HK-2 (cell line): ENCODE results near the gene PCBP4.
"Not testable (repeated sequence)": the region's sequence is repeated elsewhere in the genome, so short reads cannot be mapped to it uniquely, and the experiment has no call there.

Experiments
- DNase-seq: peaks from one replicate; pipeline ENCODE4 v3.0.0-alpha.2; 2018; ENCODE audit not compliant: unreplicated experiment

PCBP4 gene

DNA sequence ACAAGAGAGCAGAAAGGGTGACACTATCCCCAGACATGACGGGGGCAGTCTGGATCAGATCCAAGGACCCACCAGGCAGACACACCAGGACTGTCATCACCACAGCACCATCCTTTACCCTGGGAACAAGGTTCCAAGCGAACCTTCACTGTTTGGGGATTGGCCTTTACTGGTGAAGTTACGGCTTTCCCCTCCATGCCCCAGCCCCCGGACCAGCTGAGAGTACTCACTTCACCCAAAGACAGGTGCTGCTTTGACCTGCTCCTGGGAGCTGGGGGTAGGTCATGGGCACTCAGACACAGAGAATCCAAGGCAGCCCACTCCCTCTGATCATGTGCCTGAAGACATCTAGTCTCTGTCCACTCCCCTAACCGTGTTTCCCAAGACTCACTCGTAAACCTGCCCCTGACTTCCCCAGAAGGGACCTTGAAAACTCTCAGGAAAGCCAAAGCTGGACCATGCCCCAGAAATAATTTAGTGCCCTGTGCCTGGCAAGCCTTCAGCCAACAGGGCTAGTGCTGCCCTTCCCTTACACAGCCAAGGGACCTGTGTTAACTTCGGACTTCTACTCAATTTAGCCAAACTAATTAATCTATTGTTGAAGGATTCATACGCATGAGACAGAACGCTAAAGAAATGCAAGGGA is 28.4 kb downstream of the PCBP4 start:
- DNase-seq: no peak

DNA sequence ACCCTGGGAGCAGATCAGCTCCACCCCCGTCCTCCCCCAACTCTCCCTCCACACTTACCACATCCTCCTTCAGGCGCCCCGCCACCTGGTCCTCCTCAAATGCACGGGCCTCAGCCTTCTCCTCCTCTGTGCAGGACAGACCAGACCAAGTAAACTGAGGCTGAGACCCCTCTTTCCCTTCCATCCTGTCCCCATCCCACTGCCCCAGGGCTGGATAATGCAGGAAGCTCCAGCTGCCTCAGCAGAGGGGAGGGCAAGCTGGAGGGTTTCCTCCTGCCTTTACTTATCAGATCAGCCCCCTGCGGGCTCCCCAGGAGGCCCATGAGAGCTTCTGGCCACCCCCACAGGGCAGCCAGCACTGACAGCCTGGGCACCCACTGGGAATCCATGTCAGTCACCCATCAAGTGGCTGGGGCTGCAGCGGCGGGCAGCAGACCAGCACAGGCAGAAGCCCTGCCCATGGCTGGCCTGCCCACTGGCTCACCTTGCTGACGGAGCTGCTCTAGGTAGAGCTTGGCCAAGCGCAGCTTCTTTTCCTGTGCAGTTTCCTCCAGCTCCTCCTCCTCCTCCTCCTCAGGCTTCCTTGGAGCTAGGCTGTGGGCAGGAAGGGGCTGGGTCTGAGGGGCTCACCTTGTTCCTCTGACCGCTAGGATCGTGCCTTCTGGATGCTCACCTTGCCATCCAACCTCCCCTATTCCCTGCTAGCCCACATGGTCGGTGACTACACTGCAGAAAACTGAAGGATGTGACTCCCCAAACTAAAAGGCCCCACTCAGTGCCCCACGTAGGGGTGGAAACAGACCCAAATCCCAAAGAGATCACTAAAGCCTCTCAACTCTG is 29.4 kb downstream of the PCBP4 start:
- DNase-seq: no peak

DNA sequence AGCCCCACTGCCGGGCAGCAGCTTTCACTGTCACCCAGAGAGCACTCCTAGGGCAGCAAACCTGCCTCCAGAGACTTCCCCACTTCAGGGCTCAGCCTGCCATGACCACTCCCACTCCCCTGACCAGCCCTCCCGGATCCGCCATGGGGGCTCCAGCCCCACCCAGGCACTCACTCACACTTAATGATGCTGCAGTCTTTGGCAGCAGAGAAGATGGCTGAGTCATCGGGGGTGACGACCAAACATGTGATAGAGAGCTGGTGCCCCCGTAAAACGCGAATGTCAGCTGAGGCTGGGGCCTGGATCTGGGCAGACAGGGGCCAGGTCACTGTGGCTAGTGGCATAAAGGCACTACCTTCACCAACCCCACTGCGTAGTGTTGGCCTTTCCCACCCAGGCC is 30.2 kb downstream of the PCBP4 start:
- no peak for DNase-seq

DNA sequence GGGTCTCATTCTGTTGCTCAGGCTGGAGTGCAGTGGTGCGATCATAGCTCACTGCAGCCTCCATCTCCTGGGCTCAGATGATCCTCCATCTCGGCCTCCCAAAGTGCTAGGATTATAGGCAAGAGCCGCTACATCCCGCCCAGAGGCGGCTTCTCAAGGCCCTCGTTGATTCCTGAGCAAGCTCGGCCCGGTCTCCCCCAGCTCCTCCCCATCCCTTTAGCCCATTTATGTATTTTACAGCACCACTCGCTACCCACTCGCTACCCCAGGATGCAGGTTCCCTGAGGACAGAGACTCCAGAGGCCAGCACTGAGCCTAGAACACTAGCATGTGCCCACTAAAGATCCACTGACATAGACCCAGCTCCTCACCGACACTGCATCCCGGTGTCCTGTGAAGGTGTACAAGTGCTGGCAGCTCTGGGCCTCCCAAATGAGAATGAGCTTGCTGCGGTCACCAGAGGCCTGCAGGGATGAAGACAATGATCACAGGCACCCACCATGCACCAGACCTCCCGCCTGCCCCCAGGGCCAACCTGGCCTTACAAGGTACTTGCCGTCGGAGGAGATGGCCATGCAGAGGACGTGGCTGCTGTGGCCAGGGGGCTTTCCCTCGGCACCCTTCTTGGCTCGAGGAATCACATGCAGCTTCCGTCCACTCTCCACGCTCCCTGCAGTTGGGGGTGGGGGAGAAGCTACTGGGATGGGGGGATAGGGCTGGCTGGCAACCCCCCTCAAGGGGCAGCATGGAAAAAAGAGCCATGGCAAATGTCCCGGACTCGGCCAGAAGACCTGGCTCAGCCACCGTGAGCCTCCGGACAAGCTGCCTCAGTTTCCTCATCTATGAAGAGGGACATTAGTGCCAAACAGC is 31.1 kb downstream of the PCBP4 start:
- DNase-seq: no peak

DNA sequence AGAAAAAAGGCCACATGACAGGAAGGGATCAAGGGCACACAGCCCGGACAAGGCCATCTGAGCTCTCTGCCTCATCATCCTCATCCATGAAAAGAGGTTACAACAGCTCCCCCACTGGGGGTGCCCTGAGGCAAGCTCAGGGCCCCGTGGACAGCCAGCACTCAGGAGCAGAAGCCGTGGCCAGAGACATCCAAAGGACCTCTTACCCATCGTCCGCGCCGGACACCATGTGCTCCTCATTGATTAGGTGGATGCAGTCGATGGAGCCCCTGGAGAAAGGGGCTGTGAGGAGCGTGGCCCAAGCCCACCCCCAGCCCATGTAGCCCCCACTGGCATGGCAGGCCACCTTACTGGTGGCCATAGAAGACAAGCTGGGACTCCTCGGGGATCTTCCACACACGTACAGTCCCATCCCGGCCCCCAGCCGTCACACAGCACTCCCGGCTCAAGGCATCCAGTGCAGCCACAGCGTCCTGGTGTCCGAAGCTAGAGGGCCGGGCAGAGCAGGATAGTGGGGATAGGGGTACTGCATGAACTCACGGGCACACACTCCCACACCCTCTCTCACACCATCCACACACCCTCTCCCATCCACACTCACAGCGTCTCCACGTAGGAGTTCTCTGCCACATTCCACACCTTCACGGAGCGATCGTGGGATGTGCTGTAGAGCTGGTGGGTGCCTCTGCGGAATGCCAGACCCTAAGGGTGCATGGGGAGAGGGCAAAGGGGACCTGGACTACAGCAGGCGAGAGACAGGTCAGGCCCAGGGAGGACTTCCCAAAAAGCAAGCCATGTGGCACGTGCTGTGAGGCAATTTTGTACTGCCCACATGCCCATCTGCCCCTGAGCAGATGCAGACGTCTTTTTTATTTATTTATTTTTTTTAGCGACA is 32.0 kb downstream of the PCBP4 start:
- no peak for DNase-seq

DNA sequence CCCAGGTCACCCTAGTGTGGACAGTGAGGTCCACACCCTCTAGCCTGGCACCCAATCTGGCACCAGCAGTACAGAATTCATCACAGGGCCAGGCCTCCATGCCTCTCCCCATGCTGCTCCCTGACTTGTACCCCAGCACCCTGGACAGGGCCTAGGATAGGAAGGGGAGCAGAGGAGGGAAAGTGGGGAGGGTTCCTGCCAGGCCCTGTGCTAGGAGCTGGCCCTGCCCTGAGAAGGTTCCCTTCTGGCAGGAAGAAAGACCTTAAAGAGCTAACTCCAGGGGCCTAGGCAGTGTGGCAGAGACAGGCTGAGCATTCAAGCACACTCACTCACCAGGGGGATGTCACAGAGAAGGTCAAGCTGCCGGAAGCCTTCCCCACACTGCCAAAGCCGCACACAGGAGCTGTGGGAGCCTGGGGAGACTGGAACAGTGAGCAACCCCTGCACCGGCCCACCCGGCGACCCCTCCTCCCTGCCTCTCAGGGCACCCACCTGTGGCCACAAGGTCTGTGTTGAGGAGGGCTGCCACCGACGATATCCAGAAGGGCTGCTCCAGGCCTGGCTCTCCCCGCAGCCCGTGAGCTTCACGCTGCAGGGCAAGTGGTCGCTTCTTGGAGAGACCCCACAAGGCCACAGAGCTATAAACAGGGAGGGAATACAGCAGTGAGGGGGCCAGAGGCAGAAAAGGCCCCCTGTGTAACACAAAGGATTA is 33.0 kb downstream of the PCBP4 start:
- DNase-seq: no peak

DNA sequence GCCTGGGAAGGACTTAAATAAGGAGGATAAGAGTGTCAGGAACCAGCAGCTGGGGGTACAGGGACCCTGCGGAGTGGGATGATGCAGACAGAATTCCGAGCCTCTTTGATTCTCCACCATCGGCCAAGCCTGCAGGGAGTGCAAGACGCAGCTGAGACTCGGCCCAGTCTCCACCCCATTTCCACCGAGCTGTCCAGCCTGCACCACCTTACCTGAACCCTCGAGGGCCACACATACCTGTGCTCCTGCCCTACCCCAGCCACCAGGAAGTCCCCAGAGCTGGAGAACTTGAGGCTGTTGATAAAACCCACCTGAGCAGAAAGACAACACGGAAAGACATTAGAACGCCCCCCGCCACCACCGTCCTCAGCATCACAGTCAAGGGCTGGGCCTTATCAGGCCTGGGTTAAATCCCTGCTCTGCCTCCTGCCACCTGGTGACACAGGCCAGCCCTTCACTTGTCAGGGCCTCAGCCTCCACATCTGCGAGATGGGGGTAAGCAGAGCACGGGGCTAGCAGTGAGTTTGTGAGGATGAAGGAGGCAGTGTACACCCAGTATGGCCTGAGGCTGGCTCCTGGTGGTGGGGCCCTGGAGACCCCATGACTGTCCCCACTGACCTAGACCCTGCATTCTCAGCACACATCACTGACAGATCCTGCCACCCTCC is 33.6 kb downstream of the PCBP4 start:
- DNase-seq: no peak

DNA sequence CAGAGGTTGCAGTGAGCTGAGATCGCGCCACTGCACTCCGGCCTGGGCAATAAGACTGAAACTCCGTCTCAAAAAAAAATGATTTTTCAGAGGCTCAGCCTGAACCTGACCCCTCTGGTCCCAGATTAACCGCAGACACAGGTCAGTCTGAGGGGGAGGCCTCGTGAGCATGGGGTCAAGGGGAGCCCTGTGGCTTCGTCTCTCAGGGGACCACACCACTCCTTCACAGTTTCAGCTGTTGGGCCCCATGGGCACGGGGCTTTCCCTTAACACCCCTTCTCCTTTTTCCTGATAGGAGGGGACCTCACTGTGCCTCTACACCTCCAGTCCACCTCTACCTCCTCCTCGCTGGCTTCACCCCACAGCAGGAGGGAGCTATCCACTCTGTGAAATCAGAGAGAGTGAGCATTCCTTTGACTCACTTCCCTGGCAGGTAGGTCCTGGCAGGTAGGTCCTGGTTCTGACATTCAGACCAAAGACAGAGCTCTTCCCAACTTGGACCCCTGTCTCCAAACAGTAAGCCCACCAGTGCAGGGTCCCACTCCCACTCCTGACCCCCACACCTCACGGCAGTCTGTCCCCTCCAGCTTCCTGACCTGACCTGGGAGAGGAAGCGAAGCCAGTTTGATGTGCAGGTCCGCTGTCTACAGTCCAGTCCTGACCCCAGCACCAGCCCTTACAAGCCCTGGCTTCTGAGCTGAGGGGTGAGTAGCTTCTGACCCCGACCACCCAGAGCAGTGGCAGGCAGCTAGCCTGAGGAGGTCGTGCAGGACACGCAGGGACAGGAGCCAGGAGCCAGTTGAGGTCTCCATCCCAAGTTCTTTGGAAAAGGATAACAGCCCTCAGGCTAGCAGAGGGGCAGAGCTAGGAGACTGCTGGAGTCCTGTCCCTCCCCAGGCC is 34.5 kb downstream of the PCBP4 start:
- no peak for DNase-seq

DNA sequence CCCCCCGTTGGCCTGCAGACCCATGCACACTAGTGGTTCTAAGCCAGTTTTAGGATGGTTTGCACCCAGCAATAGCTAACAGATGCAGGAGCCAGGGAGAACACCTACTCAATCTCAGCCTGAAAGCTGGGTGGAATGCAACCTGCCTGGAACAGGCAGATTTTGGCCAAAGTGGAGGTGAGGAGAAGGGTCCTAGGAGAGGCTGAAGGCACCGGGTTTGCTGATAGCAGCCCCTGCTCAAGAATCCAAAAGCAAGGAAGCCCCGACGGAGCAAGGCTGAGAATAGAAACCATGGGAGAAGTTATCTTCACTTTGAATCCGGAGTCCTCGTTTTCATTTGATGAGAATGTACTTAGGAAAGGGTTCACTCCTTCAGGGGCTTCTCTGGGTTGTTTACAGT is 35.5 kb downstream of the PCBP4 start:
- DNase-seq: no peak

DNA sequence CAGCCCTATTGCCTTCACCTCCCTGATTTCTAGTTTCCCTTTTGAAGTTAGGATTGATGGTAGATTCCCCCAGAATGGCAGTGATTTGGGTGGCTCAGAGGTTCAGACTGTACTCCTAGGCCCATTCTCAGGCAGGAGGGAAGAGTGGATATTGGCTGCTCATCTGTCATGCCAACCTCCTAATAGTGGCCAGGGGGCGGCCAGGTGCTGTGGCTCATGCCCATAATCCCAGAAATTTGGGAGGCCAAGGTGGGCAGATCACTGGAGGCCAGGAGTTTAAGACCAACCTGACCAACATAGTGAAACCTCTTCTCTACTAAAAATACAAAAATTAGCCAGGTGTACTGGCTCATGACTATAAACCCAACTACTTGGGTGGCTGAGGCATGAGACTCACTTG is 36.8 kb downstream of the PCBP4 start:
- no peak for DNase-seq

DNA sequence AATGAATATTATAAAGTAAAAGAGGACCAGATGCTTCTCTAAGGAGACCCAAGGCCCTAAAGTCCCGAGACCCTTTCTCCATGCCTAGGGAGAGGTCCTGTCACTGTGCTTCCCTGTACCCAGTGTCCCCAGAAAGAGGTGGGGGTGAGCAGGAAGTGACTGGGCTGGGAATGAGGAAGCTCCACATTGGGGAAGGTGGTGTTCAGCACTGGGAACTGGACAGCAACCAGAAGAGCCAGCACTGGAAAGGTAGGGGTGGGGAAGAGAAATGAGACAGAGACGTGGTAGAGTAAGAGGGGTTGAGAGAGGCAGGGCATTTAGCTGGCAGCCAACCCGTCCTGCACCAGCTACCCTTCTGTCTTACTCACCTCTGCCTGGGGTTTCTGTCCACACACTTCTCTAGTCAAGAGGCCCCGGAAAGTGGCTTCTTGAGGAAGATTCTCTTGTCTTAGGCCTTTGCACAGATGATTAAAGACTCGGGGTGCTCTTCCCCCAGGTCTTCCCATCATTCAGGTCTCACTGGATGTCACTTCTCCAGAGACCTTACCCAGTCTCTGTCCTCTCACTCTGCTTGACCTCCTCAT is 37.7 kb downstream of the PCBP4 start:
- no peak for DNase-seq

DNA sequence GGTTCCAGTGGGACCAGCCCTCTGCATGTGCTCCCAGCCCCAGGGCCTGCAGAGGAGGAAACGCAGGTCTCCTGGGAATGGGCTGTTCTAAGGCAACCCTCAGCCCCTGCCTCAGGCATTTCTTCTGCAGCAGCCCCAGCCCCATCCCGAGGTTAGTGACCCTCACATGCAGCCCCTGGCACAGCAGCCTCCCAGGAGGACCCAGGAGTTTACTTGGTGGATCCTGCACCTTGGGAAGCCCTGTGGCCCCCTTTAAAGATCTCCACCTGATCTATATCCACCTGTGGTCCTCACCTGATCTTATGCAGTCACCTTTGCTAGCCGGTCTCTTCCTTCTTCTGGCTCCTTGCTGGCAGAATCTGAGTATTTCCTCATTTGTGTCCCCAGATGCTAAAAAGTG is 38.3 kb downstream of the PCBP4 start:
- DNase-seq: not testable (repeated sequence)

DNA sequence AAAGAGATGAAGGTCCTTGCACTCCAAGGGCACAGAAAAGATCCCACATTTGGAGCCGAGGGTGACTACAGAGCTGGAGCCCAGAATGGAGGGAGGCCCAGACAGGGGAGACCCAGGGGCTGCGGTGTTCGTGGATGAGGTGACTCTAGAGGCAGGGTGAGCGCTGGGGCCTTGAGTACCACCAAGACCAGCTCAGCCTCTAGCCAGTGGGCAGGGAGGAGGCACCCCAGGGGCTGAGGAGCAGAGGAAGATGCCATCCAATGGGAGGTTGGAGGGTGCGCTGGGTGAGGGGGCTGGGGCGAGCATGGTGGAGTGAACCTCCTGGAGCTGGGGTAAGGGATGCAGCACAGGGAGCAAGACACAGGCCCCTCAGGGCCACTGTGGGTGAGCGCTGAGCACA is 38.8 kb downstream of the PCBP4 start:
- no peak for DNase-seq

DNA sequence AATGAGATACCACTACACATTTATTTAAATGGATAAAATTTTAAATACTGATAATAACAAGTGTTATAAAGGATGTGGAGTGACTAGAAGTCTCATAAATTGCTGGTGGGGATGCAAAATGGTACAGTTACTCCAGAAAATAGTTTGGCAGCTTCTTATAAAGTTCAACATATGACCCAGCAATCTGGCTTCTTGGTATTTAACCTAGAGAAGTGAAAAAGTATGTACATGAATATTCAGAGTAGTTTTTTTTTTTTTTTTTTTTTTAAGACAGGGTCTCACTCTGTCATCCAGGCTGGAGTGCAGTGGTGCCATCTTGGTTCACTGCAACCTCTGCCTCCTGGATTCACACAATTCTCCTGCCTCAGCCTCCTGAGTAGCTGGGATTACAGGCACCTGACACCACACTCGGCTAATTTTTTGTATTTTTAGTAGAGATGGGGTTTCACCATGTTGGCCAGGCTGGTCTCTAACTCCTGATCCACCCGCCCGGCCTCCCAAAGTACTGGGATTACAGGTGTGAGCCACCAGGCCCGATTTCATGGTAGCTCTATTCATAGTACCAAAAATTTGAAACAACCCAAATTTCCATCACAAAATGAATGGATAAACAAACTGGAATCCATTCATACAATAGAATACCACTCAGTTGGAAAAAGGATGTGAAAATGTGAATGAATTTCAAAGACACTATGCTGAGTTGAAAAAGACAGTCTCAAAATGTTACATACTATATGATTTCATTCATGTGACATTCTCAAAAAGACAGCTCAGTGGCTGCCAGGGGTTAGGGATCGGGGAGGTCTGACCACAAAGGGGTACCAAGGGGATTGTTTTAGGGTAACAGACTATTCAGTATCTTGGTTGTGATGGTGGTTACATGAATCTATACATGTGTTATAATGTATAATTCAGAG is 39.9 kb downstream of the PCBP4 start:
- no peak for DNase-seq

DNA sequence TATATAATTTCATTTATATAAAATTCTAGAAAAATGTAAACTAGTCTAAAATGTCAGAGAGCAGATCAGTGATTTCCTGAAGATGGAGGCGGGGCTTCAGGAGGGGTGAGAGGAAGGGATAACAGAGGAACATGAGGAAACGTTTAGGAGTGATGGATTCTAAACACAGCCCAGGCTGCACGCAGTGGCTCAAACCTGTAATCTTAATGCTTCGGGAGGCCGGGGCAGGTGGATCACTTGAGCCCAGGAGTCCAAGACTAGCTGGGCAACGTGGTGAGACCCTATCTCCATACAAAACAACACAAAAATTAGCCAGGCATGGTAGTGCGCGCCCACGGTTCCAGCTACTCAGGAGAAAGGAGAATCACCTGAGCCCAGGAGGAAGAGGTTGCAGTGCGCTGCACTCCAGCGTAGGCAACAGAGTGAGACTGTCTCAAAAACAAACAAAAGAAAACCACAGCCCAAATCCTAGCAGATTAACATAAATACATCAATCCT is 46.1 kb downstream of the PCBP4 start:
- no peak for DNase-seq

DNA sequence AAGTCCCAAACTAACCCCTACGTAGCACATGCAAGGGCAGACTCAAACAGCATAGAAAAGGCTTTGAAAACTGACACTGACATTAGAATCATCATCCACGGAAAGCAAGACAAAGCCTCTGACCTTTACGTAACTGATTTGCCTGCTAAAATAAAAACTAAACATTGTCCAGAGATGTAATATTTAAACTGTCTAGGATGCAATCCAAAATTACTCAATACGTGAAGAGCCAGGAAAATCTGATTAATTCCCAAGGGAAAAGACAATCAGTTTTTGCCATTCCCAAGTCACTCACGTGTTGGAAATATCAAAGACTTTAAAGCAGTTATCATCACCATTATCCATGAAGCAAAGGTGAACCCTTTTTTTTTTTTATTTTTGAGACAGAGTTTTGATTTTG is 50.8 kb downstream of the PCBP4 start:
- DNase-seq: no peak

DNA sequence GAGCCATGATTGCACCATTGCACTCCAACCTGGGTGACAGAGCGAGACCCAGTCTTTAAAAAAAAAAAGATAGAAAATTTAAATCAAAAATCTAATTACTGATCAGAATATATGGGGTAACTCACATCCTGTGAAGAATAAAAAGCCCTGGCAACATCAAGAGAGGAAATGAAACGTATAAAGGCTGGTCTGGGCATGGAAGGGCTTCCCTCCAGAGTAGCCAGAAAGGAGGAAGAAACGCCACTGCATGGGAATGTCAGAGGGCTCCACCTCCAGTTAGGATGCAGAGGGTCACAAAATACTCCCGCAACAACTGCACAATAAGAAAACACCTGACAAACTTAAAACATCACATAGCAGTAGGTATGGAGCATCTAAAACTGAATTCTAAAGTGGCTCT is 59.2 kb downstream of the PCBP4 start:
- no peak for DNase-seq
